Osteoblast (primary cell): ENCODE data around the gene WDR73. TPM values are rescaled to one million over a fixed set of nuclear protein-coding genes. Genes with fewer than 3 reads are reported as not detected.
A peak's percentile ranks its signal among the peaks of the same experiment; 100 is the strongest.

Experiments
- DNase-seq: peaks from one replicate; pipeline ENCODE4 v3.0.0; 2011; ENCODE audit warnings: low spot score, mixed read lengths; ENCODE audit not compliant: insufficient read length; ENCODE audit errors: missing footprints
- H2AFZ ChIP-seq: 2 replicates; pipeline ENCODE4 v1.6.0; 2011; ENCODE audit warnings: mild to moderate bottlenecking, low read length
- H3K27ac ChIP-seq: 2 replicates; pipeline ENCODE4 v1.5.1; 2011; ENCODE audit warnings: mild to moderate bottlenecking, low read depth, low read length, moderate library complexity
- H3K27me3 ChIP-seq: 2 replicates; pipeline ENCODE4 v1.6.0; 2012; ENCODE audit warnings: mild to moderate bottlenecking, control low read depth, inconsistent platforms, low read length, moderate library complexity; ENCODE audit not compliant: insufficient read depth
- H3K36me3 ChIP-seq: 2 replicates; pipeline ENCODE4 v1.5.1; 2011; ENCODE audit warnings: mild to moderate bottlenecking, low read length, control low read depth, moderate library complexity; ENCODE audit not compliant: insufficient read depth
- H3K4me1 ChIP-seq: 2 replicates; pipeline ENCODE4 v1.5.1; 2011; ENCODE audit warnings: mild to moderate bottlenecking, low read length, control low read depth, moderate library complexity; ENCODE audit not compliant: insufficient read depth
- H3K4me2 ChIP-seq: 2 replicates; pipeline ENCODE4 v1.6.0; 2011; ENCODE audit warnings: mild to moderate bottlenecking, low read length; ENCODE audit not compliant: insufficient read depth
- H3K4me3 ChIP-seq: fragments of 200-600 bp; sonication (generic); 3 replicates; pipeline ENCODE4 v1.5.1; 2012; ENCODE audit warnings: mild to moderate bottlenecking, low read length, inconsistent platforms; ENCODE audit not compliant: insufficient read depth
- H3K79me2 ChIP-seq: 2 replicates; pipeline ENCODE4 v1.6.0; 2012; ENCODE audit warnings: mild to moderate bottlenecking, low read length, control low read depth, inconsistent platforms; ENCODE audit not compliant: insufficient read depth
- H3K9me3 ChIP-seq: 2 replicates; pipeline ENCODE4 v1.5.1; 2011; ENCODE audit warnings: low read depth, low read length, control low read depth
- H4K20me1 ChIP-seq: 2 replicates; pipeline ENCODE4 v1.6.0; 2012; ENCODE audit warnings: mild to moderate bottlenecking, low read length, control low read depth; ENCODE audit not compliant: insufficient read depth
- CTCF ChIP-seq: IDR thresholded peaks from 2 replicates; pipeline ENCODE4 v1.5.1; 2011; ENCODE audit warnings: mild to moderate bottlenecking, low read depth, low read length, moderate library complexity; ENCODE audit errors: extremely low read depth
- total RNA-seq: library from RNA; depleted of rRNA; stranded (reverse); fragments of >200 nt; gene quantifications from 2 replicates; pipeline ENCODE4 v1.2.3, GENCODE V29; 2012

WDR73 gene
- total RNA-seq, result 34.5 and 35.1 TPM in 2 replicates

- no peaks in the 10 kb centered on the region for H4K20me1 ChIP-seq
- peak within 1 kb of the TSS; percentile 77 for H3K27ac ChIP-seq
- peaks cover 23% of the 10 kb centered on the region for H3K36me3 ChIP-seq
- H3K9me3 ChIP-seq, result no peaks in the 10 kb centered on the region
- peaks cover 35% of the 10 kb centered on the region for H3K4me1 ChIP-seq
- peaks cover 28% of the 10 kb centered on the region for H3K79me2 ChIP-seq
- H2AFZ ChIP-seq, result peak within 1 kb of the TSS; percentile 91
- peak within 1 kb of the TSS; percentile 99 for H3K4me2 ChIP-seq
- peak within 1 kb of the TSS; percentile 86 for H3K4me3 ChIP-seq
- peak; percentile 97 for DNase-seq
- H3K27me3 ChIP-seq, result no peaks in the 10 kb centered on the region
- TF ChIP-seq CTCF, result no peak
Observed at GRCh38 chr15:84653910-84654688, at the start of gene WDR73. WDR73 (minus strand) TSS chr15:84654283; CDS start chr15:84654274, 9 bp downstream.

GRCh38 chr15:84703808-84704207, 49.7 kb upstream of the WDR73 start:
- Histone ChIP-seq H3K27ac (no peak overlapping the region), H4K20me1 (peaks cover 48% of the 10 kb centered on the region), H3K4me2 (no peak overlapping the region), H3K9me3 (no peaks in the 10 kb centered on the region), H3K27me3 (no peaks in the 10 kb centered on the region), H3K79me2 (peaks cover 98% of the 10 kb centered on the region), H3K36me3 (no peaks in the 10 kb centered on the region), H3K4me3 (no peak overlapping the region), H2AFZ (no peak overlapping the region), H3K4me1 (peaks cover 3% of the 10 kb centered on the region)
- DNase-seq, result peak; percentile 14
- TF ChIP-seq CTCF, result no peak

GRCh38 chr15:84702961-84703482, 48.9 kb upstream of the WDR73 start:
- H3K4me1 ChIP-seq, result peaks cover 3% of the 10 kb centered on the region
- H3K79me2 ChIP-seq, result peaks cover 98% of the 10 kb centered on the region
- H2AFZ ChIP-seq, result no peak overlapping the region
- no peak overlapping the region for H3K27ac ChIP-seq
- peaks cover 44% of the 10 kb centered on the region for H4K20me1 ChIP-seq
- H3K36me3 ChIP-seq, result no peaks in the 10 kb centered on the region
- H3K9me3 ChIP-seq, result no peaks in the 10 kb centered on the region
- DNase-seq, result no peak
- no peaks in the 10 kb centered on the region for H3K27me3 ChIP-seq
- H3K4me3 ChIP-seq, result no peak overlapping the region
- H3K4me2 ChIP-seq, result no peak overlapping the region
- no peak for TF ChIP-seq CTCF

- no peaks in the 10 kb centered on the region for H3K36me3 ChIP-seq
- no peaks in the 10 kb centered on the region for H3K27me3 ChIP-seq
- H3K4me2 ChIP-seq, result no peak overlapping the region
- peak; percentile 14 for DNase-seq
- no peak overlapping the region for H2AFZ ChIP-seq
- no peaks in the 10 kb centered on the region for H3K4me1 ChIP-seq
- H3K79me2 ChIP-seq, result peaks cover 96% of the 10 kb centered on the region
- no peak overlapping the region for H3K4me3 ChIP-seq
- H3K9me3 ChIP-seq, result no peaks in the 10 kb centered on the region
- no peak for TF ChIP-seq CTCF
- H3K27ac ChIP-seq, result no peak overlapping the region
- H4K20me1 ChIP-seq, result peaks cover 27% of the 10 kb centered on the region
Observed at GRCh38 chr15:84699538-84700191, 45.6 kb upstream of the WDR73 start.
